Umbilical cord (tissue), 2 donors: Measurements from ENCODE around the gene ATE1. TPM values are rescaled to one million over a fixed set of nuclear protein-coding genes. Genes with fewer than 3 reads are reported as not detected.
"Not testable (repeated sequence)": the region's sequence is repeated elsewhere in the genome, so short reads cannot be mapped to it uniquely, and the experiment has no call there.

ENCODE experiments used
- DNase-seq: peaks from one replicate; pipeline ENCODE4 v3.0.0-alpha.2; 2015; ENCODE audit warnings: low spot score
- total RNA-seq: library from RNA; depleted of rRNA; stranded (reverse); fragments of >200 nt; gene quantifications from one replicate; pipeline ENCODE4 v1.2.3, GENCODE V29; 2014; ENCODE audit warnings: low replicate concordance; ENCODE audit not compliant: insufficient read depth

ATE1 gene
- total RNA-seq, 1 donor from 2014 or later, result 17.3 TPM

- DNase-seq, result no peak
These were observed 95.2 kb downstream of the ATE1 start for GRCh38 chr10:121832647-121833046.

- DNase-seq, result no peak
These were observed 96.1 kb downstream of the ATE1 start for GRCh38 chr10:121831777-121832176.

DNA sequence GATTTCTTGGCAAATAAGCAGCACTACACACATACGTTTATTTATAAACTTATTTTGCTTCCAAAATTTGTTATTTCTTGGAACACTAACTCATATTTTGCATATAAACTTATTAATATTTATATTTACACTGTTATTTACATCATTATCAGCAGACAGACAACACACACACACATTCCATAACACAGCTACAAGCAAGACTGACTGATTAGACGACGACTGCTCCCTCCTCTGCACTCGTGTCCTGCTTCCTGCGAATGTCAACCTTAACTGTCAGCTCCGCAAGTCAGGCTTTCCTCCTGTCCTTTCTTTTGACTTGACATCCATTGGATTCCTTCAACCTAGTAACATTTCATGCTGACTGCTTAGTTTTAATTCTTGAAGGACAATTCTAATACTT, 96.6 kb downstream of the ATE1 start:
- DNase-seq, result no peak

- no peak for DNase-seq
These were observed 97.7 kb downstream of the ATE1 start for GRCh38 chr10:121830101-121830500.

- DNase-seq, result no peak
These were observed 99.8 kb downstream of the ATE1 start for GRCh38 chr10:121828045-121828444.

DNA sequence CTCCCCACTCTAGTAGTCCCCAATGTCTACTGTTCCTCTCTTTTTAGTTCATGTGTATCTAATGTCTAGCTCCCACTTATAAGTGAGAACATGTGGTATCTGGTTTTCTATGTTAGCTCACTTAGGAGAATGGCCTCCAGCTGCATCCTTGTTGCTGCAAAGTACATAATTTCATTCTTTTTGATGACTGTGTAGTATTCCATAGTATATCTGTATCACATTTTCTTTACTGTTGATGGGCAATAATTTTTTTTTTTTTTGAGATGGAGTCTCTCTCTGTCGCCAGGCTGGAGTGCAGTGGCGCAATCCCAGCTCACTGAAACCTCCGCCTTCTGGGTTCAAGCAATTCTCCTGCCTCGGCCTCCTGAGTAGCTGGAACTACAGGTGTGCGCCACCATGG, 101.1 kb downstream of the ATE1 start:
- not testable (repeated sequence) for DNase-seq

DNA sequence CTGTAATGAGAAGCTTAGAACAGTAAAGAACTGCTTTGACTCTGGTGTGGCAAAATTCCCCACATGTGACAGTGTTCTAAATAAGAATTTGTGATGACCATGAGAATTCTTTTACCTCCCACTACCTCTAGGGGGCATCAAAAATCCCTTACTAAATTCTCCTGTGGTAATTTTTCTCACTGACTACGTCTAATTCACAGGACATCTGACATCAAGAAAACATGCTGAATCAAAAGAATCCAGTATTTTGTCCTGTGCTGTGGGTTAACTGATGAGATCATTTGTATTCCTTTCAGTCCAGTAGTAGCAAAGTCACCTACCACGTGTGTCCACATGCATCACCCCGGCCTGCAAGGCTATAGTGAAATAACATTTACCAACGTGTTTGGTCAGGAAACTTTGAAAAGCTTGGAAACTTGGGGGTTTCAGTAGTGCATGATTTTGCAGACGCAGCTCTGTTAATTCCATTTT, 103.8 kb downstream of the ATE1 start:
- DNase-seq, result peak; percentile 43

GRCh38 chr10:121822724-121823123, 105.1 kb downstream of the ATE1 start:
- no peak for DNase-seq

GRCh38 chr10:121822180-121822579, 105.7 kb downstream of the ATE1 start:
- DNase-seq, result no peak

GRCh38 chr10:121819049-121819448, 108.8 kb downstream of the ATE1 start:
- peak; percentile 49 for DNase-seq

DNA sequence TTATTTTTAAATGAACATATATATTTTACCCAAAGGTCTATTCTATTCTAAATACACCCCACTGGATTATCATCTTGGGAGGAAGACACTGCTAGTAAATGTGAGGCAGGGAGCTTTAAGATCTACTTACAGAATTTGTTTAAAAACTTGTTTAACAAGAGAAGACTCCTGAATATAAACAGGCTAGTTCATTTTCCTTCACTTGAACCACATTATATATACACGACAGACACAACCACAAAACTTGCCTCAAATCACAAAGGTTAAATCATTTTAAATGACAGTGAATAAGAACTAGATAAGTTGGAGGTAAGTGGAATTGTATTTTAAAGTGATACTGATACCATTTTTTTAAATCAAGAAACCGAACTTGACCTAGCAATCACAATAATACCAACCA, 109.2 kb downstream of the ATE1 start:
- DNase-seq, result no peak

DNA sequence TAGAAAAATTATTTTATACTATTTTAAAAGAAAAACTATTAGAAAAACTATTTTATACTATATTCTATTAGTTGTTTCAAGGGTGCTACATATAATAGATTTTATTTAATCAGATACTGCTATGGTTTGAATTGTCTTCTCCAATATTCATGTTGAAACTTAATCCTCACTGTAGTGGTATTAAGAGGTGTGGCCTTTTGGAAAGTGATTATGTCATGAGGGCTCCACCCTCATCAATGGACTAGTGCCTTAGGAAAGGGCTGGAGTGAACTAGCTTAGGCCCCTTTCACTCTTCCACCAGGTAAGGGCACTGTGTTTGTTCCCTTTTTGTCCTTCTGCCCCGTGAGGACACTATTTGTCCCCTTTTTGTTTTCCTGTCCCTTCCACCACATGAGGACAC, 111.6 kb downstream of the ATE1 start:
- no peak for DNase-seq

DNA sequence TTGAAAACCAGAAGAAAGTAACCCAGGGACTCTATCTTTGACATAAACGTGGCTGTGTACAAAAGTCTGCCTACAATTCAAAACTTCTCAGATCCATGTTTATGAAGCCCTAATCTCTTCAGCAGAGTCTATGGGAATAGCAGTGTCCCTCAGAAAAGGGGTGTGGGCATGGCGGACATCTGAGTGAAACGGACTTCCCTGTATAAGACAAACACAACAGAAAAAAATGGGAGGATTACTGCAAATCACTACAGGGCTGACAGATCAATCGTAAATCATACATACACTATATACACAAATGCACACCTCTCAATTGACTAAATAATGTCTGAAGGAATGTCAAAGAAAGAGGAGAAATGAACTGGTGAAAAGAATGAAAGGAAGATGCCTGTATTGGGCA, 114.0 kb downstream of the ATE1 start:
- DNase-seq, result no peak

DNA sequence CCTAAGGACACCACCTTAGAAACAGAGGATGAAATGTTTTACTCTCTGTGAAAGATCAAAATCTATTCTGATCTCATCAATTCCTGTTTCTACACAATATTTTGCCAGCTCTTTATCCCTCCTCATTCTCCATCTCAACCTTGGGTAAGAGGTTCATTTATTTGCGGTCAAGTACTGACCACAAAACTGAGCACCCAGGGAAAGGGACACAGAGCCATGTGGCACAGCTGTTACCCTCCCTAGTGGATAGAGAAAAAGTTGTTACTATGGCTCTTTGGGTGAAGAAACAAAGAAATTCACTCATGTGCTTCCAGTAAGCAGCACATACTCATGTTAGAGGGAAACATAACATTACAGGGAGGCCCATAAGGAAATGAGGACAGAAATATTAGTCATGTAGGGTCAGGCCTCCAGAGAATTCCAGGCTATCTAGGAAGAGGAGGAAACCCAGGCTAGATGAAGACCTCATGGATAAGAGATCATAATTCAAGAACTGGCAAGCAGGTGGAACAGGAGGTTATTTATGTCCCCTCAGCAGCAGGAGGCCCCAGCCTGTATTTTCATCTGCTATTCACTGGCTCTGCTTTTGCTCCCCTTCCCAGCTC, 114.5 kb downstream of the ATE1 start:
- DNase-seq, result no peak

DNA sequence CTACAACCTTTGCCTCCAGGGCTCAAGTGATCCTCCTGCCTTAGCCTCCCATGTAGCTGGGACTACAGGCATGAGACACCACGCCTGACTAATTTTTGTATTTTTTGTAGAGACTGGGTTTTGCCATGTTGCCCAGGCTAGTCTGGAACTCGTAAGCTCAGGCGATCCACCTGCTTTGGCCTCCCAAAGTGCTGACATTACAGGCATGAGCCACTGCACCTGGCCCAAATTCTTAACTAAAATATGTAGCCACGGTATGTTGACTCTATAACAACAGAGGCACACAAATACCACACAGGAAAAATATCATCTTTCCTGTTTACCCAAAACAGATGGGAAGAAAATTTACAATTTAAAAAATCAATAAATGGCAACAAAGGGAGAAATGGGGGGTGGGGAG, 115.8 kb downstream of the ATE1 start:
- no peak for DNase-seq

- DNase-seq, result no peak
These were observed 116.4 kb downstream of the ATE1 start for GRCh38 chr10:121811386-121811785.

DNA sequence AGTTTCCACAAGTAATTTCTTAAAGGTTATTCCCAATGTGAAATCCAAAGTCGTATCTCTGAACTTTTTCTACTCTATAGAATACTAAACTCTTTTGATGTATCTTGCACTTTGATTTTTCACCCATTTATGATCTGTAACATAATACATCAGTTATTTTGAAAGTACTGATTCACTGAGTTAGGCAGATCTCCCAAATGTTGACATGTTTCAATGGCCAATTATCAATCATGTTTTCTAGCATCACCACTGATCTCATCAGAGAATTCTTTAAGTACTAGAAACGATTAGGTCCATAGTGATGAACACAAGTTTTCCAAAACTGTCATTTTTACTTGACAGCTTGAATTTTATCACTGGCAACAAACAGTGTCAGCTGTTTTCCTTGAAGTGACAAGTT, 119.0 kb downstream of the ATE1 start:
- no peak for DNase-seq

- no peak for DNase-seq
These were observed 123.4 kb downstream of the ATE1 start for GRCh38 chr10:121804460-121804859.

- DNase-seq, result no peak
These were observed 124.2 kb downstream of the ATE1 start for GRCh38 chr10:121803611-121804010.

DNA sequence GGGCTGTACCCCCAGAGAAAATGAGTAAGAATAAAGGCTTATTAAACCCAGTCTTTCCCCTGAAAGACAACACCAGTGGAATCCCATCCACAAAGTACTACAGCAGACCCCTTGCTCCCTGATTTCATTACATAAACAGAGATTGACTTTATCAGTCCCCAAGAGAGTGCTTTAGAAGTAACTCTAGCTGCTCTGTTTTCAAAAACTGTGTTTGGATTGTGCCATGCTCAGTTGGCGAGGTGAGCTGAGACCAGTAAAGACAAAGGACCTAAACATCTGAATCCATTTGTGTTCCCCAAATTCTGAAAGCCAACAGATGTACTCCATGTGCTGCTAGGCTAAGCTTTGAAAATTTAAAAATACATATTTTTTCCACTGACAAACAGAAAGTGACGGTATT, 127.0 kb downstream of the ATE1 start:
- DNase-seq, result no peak

DNA sequence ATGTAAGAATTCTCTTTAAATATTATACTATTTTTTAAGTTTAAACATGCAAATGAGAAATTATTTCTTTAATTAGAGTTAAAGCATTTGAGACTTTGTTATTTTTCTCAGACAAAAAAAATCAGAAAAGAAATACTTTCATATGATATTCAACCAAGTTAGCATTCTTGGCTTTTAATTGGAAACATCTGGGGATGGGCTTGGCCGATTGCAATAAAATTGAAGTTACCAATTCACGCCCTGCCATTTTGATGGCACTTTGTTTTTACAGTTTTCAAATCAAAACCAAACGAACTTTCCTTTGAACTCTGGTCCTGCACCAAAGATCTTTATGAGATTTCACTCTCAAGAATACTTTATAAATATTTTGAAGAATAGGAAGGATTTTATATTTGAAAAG, 127.7 kb downstream of the ATE1 start:
- no peak for DNase-seq

GRCh38 chr10:121797490-121797889, 130.3 kb downstream of the ATE1 start:
- DNase-seq, result no peak

GRCh38 chr10:121796342-121796741, 131.5 kb downstream of the ATE1 start:
- DNase-seq, result no peak

GRCh38 chr10:121792198-121792597, 135.6 kb downstream of the ATE1 start:
- DNase-seq, result peak; percentile 16
